Muscle layer of duodenum (tissue), 2 donors: ENCODE results near the gene RPH3AL.
"Not testable (repeated sequence)": the region's sequence is repeated elsewhere in the genome, so short reads cannot be mapped to it uniquely, and the experiment has no call there.

Experiments used
- H3K27ac ChIP-seq: one replicate; pipeline ENCODE4 v1.7.0; 2013; ENCODE audit warnings: mild to moderate bottlenecking, low read length
- H3K27me3 ChIP-seq: one replicate; pipeline ENCODE4 v1.7.0; 2013; ENCODE audit warnings: low read depth, mild to moderate bottlenecking, control low read depth, low read length
- H3K36me3 ChIP-seq, 2 donors: one replicate each; pipeline ENCODE4 v1.7.0; 2013; ENCODE audit warnings: low read length in 2 of 2, control low read depth in 1 of 2, mild to moderate bottlenecking in 1 of 2; ENCODE audit not compliant: insufficient read depth in 2 of 2, control insufficient read depth in 1 of 2
- H3K4me1 ChIP-seq, 2 donors: one replicate each; pipeline ENCODE4 v1.7.0; 2013; ENCODE audit warnings: low read length in 2 of 2, mild to moderate bottlenecking in 2 of 2, control low read depth in 1 of 2, moderate library complexity in 1 of 2; ENCODE audit not compliant: insufficient read depth in 2 of 2, control insufficient read depth in 1 of 2
- H3K4me3 ChIP-seq, 2 donors: one replicate each; pipeline ENCODE4 v1.7.0; 2013; ENCODE audit warnings: low read length in 2 of 2, low read depth in 1 of 2, mild to moderate bottlenecking in 1 of 2
- H3K9me3 ChIP-seq, 2 donors: one replicate each; pipeline ENCODE4 v1.7.0; 2013; ENCODE audit warnings: low read length in 2 of 2, control low read depth in 1 of 2, mild to moderate bottlenecking in 1 of 2; ENCODE audit not compliant: control insufficient read depth in 1 of 2
- donor health status: healthy.

The RPH3AL gene

DNA sequence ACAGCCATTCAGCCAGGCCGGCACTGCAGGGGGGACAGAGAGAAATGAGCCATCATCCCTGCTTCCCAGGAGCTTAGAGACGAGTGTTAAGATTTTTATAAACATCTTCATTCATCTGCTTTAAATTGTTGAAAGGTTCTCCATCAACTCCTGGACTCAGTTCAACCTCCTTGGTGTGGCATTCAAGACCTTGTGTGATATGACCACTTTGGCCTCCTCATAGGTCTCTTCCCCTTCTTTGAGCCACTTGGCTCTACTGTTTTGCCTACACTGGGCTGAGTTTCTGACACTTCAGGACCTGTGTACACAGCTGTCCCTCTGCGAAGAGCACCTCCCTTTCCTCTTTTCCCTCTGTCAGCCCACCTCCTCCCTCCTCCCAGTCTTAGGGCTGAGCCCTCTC lies 175.5 kb downstream of the RPH3AL start:
- H3K9me3 ChIP-seq = no peaks in the 10 kb centered on the region
- peaks cover 5% of the 10 kb centered on the region for H3K27me3 ChIP-seq
- no peak overlapping the region for H3K27ac ChIP-seq
- H3K4me1 ChIP-seq = peaks cover 0 to 9% of the 10 kb centered on the region in 2 donors
- no peak overlapping the region for H3K4me3 ChIP-seq
- no peaks in the 10 kb centered on the region for H3K36me3 ChIP-seq

GRCh38 chr17:173166-173911 lies 179.3 kb downstream of the RPH3AL start:
- Histone ChIP-seq H3K4me3 (no peak overlapping the region), H3K4me1 (no peaks in the 10 kb centered on the region), H3K9me3 (no peaks in the 10 kb centered on the region), H3K36me3 (no peaks in the 10 kb centered on the region), H3K27ac (no peak overlapping the region), H3K27me3 (no peaks in the 10 kb centered on the region)

GRCh38 chr17:172401-172800 lies 180.2 kb downstream of the RPH3AL start:
- Histone ChIP-seq H3K9me3 (no peaks in the 10 kb centered on the region), H3K36me3 (no peaks in the 10 kb centered on the region), H3K27me3 (no peaks in the 10 kb centered on the region), H3K27ac (no peak overlapping the region), H3K4me3 (no peak overlapping the region), H3K4me1 (no peaks in the 10 kb centered on the region)

DNA sequence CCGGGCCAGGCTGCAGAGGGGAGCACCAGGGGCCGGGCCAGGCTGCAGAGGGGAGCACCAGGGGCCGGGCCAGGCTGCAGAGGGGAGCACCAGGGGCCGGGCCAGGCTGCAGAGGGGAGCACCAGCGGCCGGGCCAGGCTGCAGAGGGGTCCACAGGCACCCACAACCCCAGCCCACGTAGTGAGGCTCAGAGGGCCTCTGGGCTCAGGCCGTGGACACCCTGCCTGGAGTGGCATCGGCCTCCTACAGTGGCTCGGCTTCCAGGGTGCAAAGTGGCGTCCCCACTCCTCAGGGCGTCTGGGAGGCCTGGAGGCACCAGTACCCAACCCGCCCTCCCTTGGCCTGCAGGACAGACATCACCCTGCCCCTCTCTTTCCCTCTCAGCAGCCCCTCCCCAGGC lies 180.7 kb downstream of the RPH3AL start:
- Histone ChIP-seq H3K9me3 (no peaks in the 10 kb centered on the region), H3K27ac (no peak overlapping the region), H3K36me3 (no peaks in the 10 kb centered on the region), H3K4me3 (no peak overlapping the region), H3K4me1 (no peaks in the 10 kb centered on the region), H3K27me3 (no peaks in the 10 kb centered on the region)

- no peaks in the 10 kb centered on the region for H3K36me3 ChIP-seq
Measured at GRCh38 chr17:170130-170670, 182.4 kb downstream of the RPH3AL start.

GRCh38 chr17:168614-169013 lies 184.0 kb downstream of the RPH3AL start:
- H3K4me3 ChIP-seq, H3K27ac ChIP-seq, H3K4me1 ChIP-seq, H3K9me3 ChIP-seq, H3K36me3 ChIP-seq, H3K27me3 ChIP-seq: not testable (repeated sequence)

More at GRCh38 chr17:170130-170670, 182.4 kb downstream of the RPH3AL start:
- Histone ChIP-seq H3K27ac (no peak overlapping the region), H3K4me3 (no peak overlapping the region), H3K9me3 (no peaks in the 10 kb centered on the region), H3K4me1 (no peaks in the 10 kb centered on the region), H3K27me3 (no peaks in the 10 kb centered on the region)

DNA sequence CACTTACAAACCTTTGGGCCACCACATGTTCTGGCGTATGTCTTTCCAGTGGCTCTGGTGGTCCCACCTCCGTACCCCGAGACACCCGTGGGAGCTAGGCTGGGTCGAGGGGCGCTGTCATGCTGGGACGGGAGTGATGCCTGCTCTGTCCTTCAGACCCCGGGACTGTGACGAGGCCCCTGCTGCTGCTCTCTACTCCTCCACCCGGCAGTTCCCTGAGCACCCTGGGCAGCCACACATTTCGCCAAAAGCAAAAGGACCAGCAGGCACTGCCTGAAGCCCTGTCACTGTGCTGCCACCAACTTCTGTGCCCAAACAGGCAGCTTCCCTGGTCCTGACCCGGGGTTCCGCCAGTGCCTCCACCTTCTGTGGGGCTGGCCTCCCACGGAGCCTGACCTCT lies 186.7 kb downstream of the RPH3AL start:
- Histone ChIP-seq H3K4me1 (no peaks in the 10 kb centered on the region), H3K27ac (no peak overlapping the region), H3K36me3 (no peaks in the 10 kb centered on the region), H3K27me3 (no peaks in the 10 kb centered on the region), H3K9me3 (no peaks in the 10 kb centered on the region), H3K4me3 (no peak overlapping the region)

DNA sequence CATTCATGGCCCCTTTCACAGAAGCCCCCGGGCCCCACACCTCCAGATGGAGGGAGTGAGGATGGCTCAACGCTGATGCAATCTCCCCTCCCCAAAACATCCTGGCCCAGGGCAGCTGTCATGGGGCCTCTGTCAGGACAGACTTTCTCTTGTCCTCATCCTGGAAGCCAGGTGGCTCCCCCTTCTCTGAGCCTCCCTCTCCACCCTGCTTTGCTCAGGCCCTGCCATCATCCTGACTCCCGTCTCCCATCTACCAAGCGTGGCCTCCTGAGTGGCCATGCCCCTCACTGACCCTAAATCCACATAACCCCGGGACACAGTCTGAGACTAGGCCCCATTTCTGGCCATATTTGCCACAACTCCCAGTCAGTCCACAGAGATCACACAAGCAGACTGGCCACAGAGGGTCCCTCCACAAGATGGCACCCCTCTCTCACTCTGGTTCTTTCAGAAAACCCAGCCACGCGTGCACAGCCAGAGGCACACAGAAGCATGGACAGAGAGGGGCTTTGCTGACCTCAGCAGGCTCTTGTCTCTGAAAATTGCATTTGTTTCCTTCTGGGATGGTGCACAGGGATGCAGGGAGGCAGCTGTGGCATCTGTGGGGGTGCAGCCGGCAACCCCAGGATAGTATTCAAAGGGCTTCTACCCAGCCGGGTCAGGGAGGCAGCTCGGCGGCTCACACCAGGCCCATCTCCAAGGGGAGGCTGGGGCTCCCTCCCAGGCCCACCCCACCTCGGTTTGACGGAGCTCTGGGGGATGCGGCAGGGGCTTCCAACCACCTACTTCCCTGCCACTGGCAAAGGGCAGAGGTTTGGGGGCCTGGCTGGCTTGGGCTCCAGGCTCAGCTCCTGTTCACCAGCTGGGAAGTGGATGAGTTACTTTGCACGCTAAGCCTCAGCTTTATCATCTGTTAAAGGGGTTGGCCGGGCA lies 188.0 kb downstream of the RPH3AL start:
- no peaks in the 10 kb centered on the region for H3K9me3 ChIP-seq
- no peaks in the 10 kb centered on the region for H3K4me1 ChIP-seq
- no peaks in the 10 kb centered on the region for H3K27me3 ChIP-seq
- H3K27ac ChIP-seq = no peak overlapping the region
- H3K36me3 ChIP-seq = peaks cover 0 to 4% of the 10 kb centered on the region in 2 donors
- H3K4me3 ChIP-seq = no peak overlapping the region

DNA sequence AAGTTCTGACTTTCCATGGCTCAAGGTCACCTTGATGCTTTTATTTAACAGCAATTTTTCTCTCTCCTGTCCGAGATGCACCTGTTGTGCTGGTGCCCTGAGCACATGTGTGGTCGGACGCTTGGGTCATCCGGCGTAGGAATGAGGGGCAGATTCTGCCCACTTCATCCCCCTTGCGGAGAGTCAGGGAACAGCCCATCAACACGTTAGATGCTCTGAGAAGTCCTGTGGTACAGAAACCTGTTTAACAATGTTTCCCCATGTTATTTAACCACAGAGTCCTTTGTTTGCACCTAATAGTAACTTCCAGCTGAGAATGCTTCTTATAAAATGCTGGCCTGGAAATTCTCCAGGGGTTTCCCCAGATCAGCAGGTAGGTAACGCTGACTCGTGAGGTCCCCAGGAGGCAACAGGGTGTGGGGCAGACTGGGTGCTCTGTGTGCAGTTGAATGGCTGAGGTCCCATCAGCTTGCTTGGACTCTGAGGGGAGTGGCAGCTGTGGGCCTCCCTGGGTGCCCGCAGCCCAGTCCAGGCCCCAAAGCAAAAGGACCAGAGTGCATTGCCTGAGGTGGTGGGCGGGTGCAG lies 189.0 kb downstream of the RPH3AL start:
- H3K27ac ChIP-seq = no peak overlapping the region
- H3K4me1 ChIP-seq = no peaks in the 10 kb centered on the region
- no peaks in the 10 kb centered on the region for H3K9me3 ChIP-seq
- H3K4me3 ChIP-seq = no peak overlapping the region
- H3K27me3 ChIP-seq = no peaks in the 10 kb centered on the region
- H3K36me3 ChIP-seq = peaks cover 0 to 4% of the 10 kb centered on the region in 2 donors

DNA sequence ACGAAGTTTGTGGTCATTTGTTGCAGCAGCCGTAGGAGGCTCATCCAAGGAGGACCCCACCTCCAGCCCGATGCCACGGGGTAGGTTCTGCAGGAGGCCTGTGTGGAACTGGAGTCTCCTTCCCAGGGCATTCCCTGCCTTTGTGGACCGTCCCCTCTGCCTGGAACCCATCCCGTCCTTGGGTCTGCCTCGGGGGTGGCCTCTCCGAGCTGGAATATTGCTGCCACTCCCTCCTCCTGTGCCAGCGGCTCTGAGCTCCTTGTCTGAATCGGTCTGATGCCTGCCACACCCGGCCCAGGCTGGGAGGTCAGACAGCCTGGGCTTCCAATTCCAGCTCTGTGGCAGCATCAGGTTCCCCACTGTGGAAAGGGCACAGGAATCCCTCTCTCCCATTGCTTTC lies 189.9 kb downstream of the RPH3AL start:
- H3K27ac ChIP-seq = no peak overlapping the region
- H3K9me3 ChIP-seq = no peaks in the 10 kb centered on the region
- peaks cover 0 to 4% of the 10 kb centered on the region in 2 donors for H3K36me3 ChIP-seq
- no peaks in the 10 kb centered on the region for H3K4me1 ChIP-seq
- no peak overlapping the region for H3K4me3 ChIP-seq
- no peaks in the 10 kb centered on the region for H3K27me3 ChIP-seq
